GM21723 (cell line): ENCODE measurements around the gene MDGA2.
"Not testable (repeated sequence)": the region's sequence is repeated elsewhere in the genome, so short reads cannot be mapped to it uniquely, and the experiment has no call there.

ENCODE experiments used
- ATAC-seq: cut with Tn5 transposase; IDR thresholded peaks from one replicate; pipeline ENCODE4 v1.9.1; 2021; ENCODE audit warnings: mild to moderate bottlenecking, moderate library complexity; ENCODE audit not compliant: unreplicated experiment

Gene MDGA2

DNA sequence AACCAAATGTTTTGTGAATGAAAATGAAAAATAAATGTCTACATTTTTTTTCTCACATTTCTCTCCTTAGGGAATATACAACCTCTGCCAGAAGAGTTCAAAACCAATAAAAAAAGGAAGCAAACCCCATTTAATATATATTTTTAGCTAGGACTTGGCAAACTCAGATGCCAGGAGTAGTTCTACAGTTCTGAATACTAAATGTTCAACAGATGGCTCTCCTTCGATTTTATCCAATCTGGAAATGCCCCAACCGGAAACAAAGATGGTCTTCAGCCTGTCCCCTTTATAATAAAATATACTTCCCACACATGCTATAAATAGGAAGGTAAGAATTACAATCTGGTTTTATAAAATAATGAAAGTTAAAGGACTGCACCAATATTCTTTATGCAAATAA, 330.4 kb downstream of the MDGA2 start:
- ATAC-seq: no peak

- ATAC-seq: no peak
Observed at GRCh38 chr14:47332939-47333338, 342.5 kb downstream of the MDGA2 start.

DNA sequence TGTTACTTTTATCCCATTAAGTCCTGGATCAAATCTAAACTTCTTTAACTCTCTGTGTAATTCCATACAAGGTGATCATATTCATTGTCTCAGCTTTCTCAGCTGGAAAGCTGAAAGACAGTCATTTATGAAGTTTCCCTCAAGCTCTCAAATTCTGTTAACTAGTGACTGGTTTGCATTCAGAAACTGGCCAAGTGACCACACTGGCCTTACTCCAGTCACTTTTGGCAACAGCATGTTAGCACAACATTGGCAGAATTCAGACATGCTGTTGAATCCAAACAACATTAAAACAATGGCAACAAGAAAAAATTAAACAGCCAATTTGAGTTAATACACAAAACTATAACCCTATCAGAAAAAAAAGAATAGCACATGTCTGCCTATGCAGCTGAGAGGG, 343.3 kb downstream of the MDGA2 start:
- ATAC-seq: no peak

DNA sequence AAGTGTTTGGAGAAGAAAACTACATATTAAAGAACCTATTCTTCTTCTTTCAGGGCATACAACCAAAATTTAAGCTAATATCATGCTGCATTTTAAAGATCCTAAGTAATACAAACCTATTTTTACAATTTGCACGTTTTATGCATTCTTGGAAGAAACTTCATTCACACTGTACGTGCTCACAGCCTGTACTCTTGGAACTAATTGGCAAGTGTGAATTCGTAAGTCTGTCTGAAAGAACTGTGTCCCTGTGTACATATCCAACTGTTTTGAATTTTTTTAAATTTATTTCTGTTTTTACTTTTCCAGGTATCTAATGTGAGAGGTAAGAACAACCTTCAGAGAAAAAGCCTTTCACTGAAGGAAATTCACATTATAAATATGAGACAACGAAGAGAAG, 347.0 kb downstream of the MDGA2 start:
- no peak for ATAC-seq

- ATAC-seq: no peak
Observed at GRCh38 chr14:47327336-47327735, 348.1 kb downstream of the MDGA2 start.

GRCh38 chr14:47322751-47323150, 352.7 kb downstream of the MDGA2 start:
- ATAC-seq: no peak

DNA sequence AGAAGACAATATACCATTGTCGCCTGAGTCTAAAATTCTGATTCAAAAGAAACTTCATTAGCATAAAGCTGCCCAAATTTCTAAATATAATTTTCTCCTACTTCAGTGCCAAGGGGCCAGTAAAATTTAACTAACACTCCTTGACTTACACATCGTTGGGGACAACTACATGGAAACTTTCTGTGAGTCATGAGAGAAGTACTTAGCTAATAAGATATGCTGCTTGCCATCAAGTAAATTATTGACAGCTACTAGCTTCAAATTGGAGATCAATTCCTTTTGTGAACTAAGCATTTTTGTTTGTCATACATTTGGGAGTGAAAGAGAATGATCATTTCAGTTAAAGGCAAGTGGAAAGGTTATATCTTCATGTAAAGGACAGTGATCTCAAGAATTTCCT, 373.3 kb downstream of the MDGA2 start:
- ATAC-seq: no peak

GRCh38 chr14:47300796-47301195, 374.6 kb downstream of the MDGA2 start:
- ATAC-seq: no peak

- no peak for ATAC-seq
Observed at GRCh38 chr14:47297374-47297773, 378.0 kb downstream of the MDGA2 start.

DNA sequence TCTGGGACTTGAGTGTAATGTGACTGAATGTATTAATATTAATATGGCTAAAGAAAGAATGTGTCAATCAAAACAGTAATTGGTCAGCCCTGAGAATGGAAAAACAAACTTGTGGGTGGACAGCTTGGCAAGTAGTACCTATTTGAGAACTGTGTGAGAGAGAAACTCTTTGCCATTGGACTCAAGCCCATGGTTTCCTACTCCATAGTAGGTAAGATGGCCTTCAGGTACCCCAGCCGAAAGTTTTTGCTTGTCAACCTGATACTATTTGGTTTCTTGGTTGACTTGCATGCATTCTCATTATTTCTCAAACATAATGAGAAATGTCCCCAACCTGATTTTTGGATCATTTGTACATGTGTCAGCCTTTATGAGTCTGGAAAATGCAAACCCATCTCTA, 391.1 kb downstream of the MDGA2 start:
- no peak for ATAC-seq

DNA sequence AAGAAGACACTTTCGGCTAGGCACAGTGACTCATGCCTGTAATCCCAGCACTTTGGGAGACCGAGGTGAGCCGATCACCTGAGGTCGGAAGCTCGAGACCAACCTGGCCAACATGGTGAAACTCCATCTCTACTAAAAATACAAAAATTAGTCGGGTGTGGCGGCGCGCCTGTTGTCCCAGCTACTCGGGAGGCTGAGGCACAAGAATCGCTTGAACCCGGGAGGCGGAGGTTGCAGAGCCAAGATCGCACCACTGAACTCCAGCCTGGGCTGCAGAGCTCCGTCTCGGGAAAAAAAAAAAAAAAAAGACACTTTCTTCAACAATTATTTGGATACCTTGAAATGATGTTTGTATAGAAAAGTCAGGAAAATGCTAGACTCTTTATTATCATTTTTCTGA, 393.6 kb downstream of the MDGA2 start:
- ATAC-seq: not testable (repeated sequence)

- peak; percentile 89 for ATAC-seq
Observed at GRCh38 chr14:47278233-47278842, 397.1 kb downstream of the MDGA2 start.

DNA sequence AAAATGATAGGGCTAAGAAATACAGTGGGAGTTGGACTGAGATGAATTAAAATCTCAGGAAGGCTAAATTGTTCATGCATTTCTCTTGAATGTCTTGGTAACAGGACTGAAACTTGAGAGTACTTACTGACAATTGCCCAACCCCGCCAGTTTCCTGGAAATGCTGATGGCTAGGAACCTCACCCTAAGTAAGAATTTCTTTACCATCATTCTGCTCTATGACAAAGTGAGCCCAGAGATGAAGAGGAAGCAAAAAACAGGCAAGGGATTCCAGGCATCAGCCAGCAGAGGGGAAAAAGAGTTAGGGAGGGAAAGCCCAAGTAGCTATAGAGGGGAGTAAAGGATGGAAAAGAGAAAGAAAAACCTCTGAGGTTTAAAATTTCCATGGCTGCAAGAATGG, 397.7 kb downstream of the MDGA2 start:
- ATAC-seq: no peak

DNA sequence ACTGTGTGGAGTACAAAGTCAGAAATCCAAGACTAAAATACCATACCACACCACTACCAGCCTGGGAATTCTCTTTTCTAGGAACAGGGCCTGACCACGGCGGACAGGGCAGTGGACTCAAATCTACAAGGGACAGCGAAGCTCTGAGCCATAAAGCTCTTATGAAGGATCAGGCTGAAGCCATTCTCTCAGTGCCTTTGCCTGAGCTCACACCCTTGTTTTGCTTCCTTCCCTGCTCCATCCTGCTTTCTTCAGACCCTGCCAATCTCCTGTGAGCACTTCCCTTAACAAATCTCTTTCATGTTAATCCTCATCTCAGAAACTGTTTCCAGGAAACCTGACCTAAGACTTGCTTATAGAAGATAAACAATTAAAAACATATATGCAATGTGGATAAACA, 398.5 kb downstream of the MDGA2 start:
- ATAC-seq: no peak

DNA sequence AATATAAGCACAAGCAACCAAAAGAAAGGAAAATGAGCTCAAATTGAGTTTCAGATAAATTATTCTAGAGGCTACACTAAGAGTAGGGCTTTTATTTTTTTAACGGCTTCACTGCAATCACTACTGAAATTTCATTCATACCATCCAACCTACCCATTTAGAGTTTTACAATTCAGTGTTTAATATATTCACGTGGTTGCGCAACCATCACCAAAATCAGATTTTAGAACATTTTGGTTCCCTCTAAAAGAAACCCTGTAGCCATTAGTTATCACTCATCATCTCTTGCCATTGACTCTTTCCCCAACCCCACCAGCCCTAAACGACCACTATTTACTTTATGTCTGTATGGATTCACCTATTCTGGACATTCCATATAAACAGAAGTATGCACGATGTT, 401.5 kb downstream of the MDGA2 start:
- no peak for ATAC-seq

GRCh38 chr14:47270715-47271114, 404.7 kb downstream of the MDGA2 start:
- ATAC-seq: no peak

DNA sequence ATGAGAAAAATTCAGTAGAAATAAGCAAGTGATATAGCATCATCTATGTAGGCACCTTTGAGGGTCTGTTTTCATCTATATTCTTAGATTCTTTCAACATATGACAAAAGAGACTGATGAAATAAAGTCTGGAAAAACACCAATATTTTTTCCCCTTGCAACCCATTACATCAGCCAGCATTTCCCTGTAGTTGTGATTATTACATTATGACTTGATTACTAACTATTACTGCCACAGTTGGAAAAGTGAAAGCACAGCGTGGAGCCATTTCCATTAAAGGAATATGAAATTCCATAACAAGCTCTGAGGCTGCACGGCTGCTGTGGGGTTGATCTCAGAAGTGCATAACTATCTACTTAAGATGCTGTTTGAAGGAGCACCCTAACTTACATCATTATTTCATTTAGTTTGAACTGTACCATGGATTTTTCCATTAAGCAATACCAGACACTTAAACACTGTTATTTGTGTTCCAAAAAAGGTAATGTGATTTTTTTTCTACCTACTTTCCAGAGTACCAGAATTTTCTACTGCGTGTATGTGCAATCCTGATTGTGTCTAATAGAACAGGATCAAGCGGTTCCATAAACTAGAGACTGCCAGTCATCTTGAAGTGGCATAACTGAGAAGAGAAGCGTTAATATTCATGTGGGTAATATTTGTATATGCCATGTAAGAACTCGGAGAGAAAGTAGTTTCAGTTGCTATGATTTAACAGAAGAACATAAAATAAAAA, 405.5 kb downstream of the MDGA2 start:
- ATAC-seq: no peak

GRCh38 chr14:47264842-47265241, 410.6 kb downstream of the MDGA2 start:
- no peak for ATAC-seq

- ATAC-seq: no peak
Observed at GRCh38 chr14:47262801-47263200, 412.6 kb downstream of the MDGA2 start.

DNA sequence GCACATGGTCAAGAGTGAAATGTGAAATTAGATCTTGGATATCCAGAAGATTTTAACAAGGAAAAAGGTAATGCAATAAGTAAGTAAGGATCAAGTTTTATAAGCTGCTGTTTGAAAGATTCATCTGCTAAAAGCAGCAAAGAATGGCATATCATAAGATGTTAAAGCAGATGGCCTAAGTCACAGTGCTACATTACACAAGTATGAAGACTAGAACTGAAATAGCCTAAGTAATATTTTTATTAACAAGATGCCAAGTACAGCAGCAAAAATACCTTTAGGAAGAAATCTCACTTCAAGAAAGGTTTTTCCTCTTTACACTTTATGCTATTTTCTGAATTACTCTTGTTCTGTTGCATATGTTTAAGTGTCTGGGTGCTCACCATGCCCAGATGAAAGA, 414.1 kb downstream of the MDGA2 start:
- ATAC-seq: no peak

GRCh38 chr14:47259796-47260195, 415.6 kb downstream of the MDGA2 start:
- ATAC-seq: no peak

- ATAC-seq: no peak
Observed at GRCh38 chr14:47257013-47257412, 418.4 kb downstream of the MDGA2 start.

- no peak for ATAC-seq
Observed at GRCh38 chr14:47252802-47253201, 422.6 kb downstream of the MDGA2 start.
